ENCODE results near the gene CHST5. TPM values are rescaled to one million over a fixed set of nuclear protein-coding genes. Genes with fewer than 3 reads are reported as not detected.

CHST5 gene
- total RNA-seq, 1 donor from 2014 or later: 0.64 TPM

- H3K9me3 Mint-ChIP-seq (ENCODE audit: unreplicated experiment): peaks cover 8% of the 10 kb centered on the region
- DNase-seq: no peak
- no peak overlapping the region for H3K4me3 Mint-ChIP-seq (ENCODE audit: unreplicated experiment)
- no peaks in the 10 kb centered on the region for H3K27me3 Mint-ChIP-seq (ENCODE audit: unreplicated experiment)
- peaks cover 14% of the 10 kb centered on the region for H3K4me1 Mint-ChIP-seq (ENCODE audit: low read depth, unreplicated experiment)
- no peak overlapping the region for H3K27ac Mint-ChIP-seq (ENCODE audit: unreplicated experiment)
- TF ChIP-seq CTCF (IDR thresholded peaks at IDR 0.05; ENCODE audit: partially characterized antibody, unreplicated experiment): no peak
- H3K36me3 Mint-ChIP-seq (ENCODE audit: unreplicated experiment): no peaks in the 10 kb centered on the region
Observed at GRCh38 chr16:75488322-75488721, 47.6 kb downstream of the CHST5 start.

- Mint-ChIP-seq H3K27me3 (ENCODE audit: unreplicated experiment) (no peaks in the 10 kb centered on the region), H3K4me3 (ENCODE audit: unreplicated experiment) (no peak overlapping the region), H3K27ac (ENCODE audit: unreplicated experiment) (no peak overlapping the region), H3K4me1 (ENCODE audit: low read depth, unreplicated experiment) (peaks cover 9% of the 10 kb centered on the region), H3K9me3 (ENCODE audit: unreplicated experiment) (peaks cover 8% of the 10 kb centered on the region), H3K36me3 (ENCODE audit: unreplicated experiment) (no peaks in the 10 kb centered on the region)
- no peak for DNase-seq
- no peak for TF ChIP-seq CTCF (IDR thresholded peaks at IDR 0.05; ENCODE audit: partially characterized antibody, unreplicated experiment)
Observed at GRCh38 chr16:75486676-75487313, 49.1 kb downstream of the CHST5 start.

- Mint-ChIP-seq H3K27ac (ENCODE audit: unreplicated experiment) (peak overlapping the region; percentile 43), H3K4me1 (ENCODE audit: low read depth, unreplicated experiment) (peaks cover 6% of the 10 kb centered on the region)
- no peak for DNase-seq
Observed at GRCh38 chr16:75486014-75486675, 49.8 kb downstream of the CHST5 start.

GRCh38 chr16:75485230-75486013, 50.5 kb downstream of the CHST5 start:
- peaks cover 6% of the 10 kb centered on the region for H3K4me1 Mint-ChIP-seq (ENCODE audit: low read depth, unreplicated experiment)
- DNase-seq: no peak
- peaks cover 5% of the 10 kb centered on the region for H3K27me3 Mint-ChIP-seq (ENCODE audit: unreplicated experiment)
- no peak for TF ChIP-seq CTCF (IDR thresholded peaks at IDR 0.05; ENCODE audit: partially characterized antibody, unreplicated experiment)
- H3K27ac Mint-ChIP-seq (ENCODE audit: unreplicated experiment): no peak overlapping the region
- H3K9me3 Mint-ChIP-seq (ENCODE audit: unreplicated experiment): peaks cover 9% of the 10 kb centered on the region
- no peaks in the 10 kb centered on the region for H3K36me3 Mint-ChIP-seq (ENCODE audit: unreplicated experiment)
- H3K4me3 Mint-ChIP-seq (ENCODE audit: unreplicated experiment): no peak overlapping the region

More at GRCh38 chr16:75486014-75486675, 49.8 kb downstream of the CHST5 start:
- Mint-ChIP-seq H3K36me3 (ENCODE audit: unreplicated experiment) (no peaks in the 10 kb centered on the region), H3K4me3 (ENCODE audit: unreplicated experiment) (no peak overlapping the region), H3K27me3 (ENCODE audit: unreplicated experiment) (peaks cover 5% of the 10 kb centered on the region), H3K9me3 (ENCODE audit: unreplicated experiment) (peaks cover 8% of the 10 kb centered on the region)
- no peak for TF ChIP-seq CTCF (IDR thresholded peaks at IDR 0.05; ENCODE audit: partially characterized antibody, unreplicated experiment)
